Left ventricle myocardium inferior (tissue), 1 donor: ENCODE results near the gene PARP4. TPM values are rescaled to one million over a fixed set of nuclear protein-coding genes. Genes with fewer than 3 reads are reported as not detected.

Source experiments
- DNase-seq: peaks from one replicate; pipeline ENCODE4 v3.0.0-alpha.2; 2020
- H3K27ac ChIP-seq: fragments of 200-600 bp; replicated peaks from 2 replicates; pipeline ENCODE4 v1.8.0; 2021
- H3K27me3 ChIP-seq: fragments of 200-600 bp; 2 replicates; pipeline ENCODE4 v1.8.0; 2021; ENCODE audit warnings: low read depth
- H3K36me3 ChIP-seq: fragments of 200-600 bp; 2 replicates; pipeline ENCODE4 v1.8.0; 2021
- H3K4me1 ChIP-seq: fragments of 200-600 bp; 2 replicates; pipeline ENCODE4 v1.8.0; 2021
- H3K4me3 ChIP-seq: fragments of 200-600 bp; 2 replicates; pipeline ENCODE4 v1.8.0; 2021; ENCODE audit warnings: mild to moderate bottlenecking, moderate library complexity
- H3K9me3 ChIP-seq: fragments of 200-600 bp; replicated peaks from 2 replicates; pipeline ENCODE4 v1.8.0; 2021
- intact Hi-C: fragments of 100-400 bp; cut with micrococcal nuclease; formaldehyde crosslinking; loops from one replicate; pipeline ENCODE4 v1.11.0; 2022
- total RNA-seq: library from RNA; stranded (reverse); fragmentation: NEBNext Ultra II Directional; extraction: Animal tissue kit (Norgen Biotek cat#: 25700); gene quantifications from one replicate; pipeline ENCODE4 v1.2.1, GENCODE V29; 2021
- TF ChIP-seq, protein P1 (sequence below): fragments of 200-600 bp; IDR thresholded peaks from 2 replicates; pipeline ENCODE4 v1.8.0; 2021; ENCODE audit warnings: antibody characterized with exemption, mild to moderate bottlenecking, borderline replicate concordance
- donor health status: DM: no; HTN: yes; CAD: no; lungs with severe emphysema.

PARP4 gene
- total RNA-seq, 1 donor from 2014 or later: 23.6 TPM

DNA sequence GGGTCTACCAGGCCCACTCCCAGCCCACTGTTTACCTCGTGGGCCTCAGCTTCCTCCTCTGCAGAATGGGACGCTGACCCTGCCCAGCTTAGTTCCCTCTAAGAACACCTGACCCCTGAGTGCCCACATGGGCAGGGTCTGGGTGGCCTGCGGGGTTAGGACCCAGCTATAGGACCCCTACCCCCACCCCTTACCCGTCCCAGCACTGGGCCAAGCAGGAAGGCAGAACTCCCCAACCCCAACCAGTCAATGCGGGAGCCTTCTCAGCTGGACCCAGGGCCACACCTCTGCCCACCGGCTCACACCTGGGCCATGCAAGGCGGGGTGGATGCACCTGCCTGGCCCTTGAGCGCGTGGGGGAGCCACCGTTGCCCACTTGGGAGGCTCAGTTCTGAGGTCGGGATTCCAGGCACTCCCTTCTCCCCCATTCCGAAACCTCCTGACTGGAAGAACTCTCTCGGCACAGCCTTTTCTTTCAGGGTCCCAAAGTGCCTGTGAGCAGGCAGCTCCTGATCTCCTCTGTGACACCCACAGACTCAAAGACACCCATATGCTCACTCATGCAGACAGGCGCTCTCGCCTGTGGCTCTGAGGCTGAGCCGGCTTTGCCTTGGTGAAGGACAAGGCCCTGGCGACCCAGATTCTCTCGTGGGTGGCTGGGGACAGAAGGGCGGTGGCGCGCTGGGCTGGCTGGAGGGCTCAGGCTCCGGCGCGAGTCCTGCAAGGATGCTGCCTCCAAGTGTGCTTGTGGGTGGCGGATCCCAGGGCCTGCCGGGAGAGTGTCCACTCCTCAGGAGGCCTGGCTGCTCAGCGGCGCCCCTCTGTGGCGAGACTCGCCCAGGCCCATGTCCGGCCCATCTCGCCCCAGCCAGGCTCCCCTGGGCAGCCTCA lies 27.9 kb upstream of the PARP4 start:
- Histone ChIP-seq H3K9me3 (no peaks in the 10 kb centered on the region), H3K27ac (no peak overlapping the region), H3K4me3 (peak overlapping the region; percentile 64), H3K36me3 (no peaks in the 10 kb centered on the region), H3K4me1 (peaks cover 7% of the 10 kb centered on the region), H3K27me3 (peaks cover 35% of the 10 kb centered on the region)
- intact Hi-C loops: no loop called here
- no peak for DNase-seq
- TF ChIP-seq, protein P1, sequence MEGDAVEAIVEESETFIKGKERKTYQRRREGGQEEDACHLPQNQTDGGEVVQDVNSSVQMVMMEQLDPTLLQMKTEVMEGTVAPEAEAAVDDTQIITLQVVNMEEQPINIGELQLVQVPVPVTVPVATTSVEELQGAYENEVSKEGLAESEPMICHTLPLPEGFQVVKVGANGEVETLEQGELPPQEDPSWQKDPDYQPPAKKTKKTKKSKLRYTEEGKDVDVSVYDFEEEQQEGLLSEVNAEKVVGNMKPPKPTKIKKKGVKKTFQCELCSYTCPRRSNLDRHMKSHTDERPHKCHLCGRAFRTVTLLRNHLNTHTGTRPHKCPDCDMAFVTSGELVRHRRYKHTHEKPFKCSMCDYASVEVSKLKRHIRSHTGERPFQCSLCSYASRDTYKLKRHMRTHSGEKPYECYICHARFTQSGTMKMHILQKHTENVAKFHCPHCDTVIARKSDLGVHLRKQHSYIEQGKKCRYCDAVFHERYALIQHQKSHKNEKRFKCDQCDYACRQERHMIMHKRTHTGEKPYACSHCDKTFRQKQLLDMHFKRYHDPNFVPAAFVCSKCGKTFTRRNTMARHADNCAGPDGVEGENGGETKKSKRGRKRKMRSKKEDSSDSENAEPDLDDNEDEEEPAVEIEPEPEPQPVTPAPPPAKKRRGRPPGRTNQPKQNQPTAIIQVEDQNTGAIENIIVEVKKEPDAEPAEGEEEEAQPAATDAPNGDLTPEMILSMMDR: peak; percentile 40

DNA sequence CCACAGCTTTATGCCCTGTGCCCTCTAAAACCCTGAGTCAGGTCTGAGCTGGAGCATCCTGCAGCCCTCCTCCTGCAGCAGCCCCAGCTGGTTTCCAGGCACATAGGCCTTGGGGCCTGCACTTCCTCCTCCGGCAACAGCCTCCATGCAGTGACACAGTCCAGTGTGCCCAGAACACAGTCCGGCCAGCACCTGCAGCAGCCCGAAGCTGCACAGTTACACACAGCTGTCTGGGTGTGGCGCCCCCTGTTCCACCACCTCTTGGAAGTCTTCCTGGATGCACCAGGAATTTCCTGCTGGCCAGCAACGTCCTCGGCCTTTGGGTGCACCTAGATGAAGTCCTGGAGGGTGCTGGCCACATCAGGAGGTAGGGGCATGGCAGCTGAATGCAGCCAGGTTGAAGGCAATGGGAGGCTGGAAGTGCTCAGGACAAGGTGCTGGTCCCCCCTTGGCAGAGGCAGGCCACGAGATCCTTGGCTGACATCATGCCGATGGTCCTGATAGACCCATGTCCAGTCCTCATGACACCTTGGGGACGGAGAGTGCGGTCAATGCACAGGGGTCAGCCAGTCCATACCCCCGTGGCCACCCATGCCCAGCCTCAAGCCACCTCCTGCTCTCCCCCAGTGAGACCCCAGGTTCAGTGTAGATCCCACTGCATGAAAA lies 27.1 kb upstream of the PARP4 start:
- Histone ChIP-seq H3K4me1 (peaks cover 7% of the 10 kb centered on the region), H3K4me3 (no peak overlapping the region), H3K9me3 (no peaks in the 10 kb centered on the region), H3K36me3 (no peaks in the 10 kb centered on the region), H3K27me3 (peaks cover 32% of the 10 kb centered on the region), H3K27ac (no peak overlapping the region)
- TF ChIP-seq, protein P1: no peak
- intact Hi-C loops: no loop called here
- DNase-seq: no peak

DNA sequence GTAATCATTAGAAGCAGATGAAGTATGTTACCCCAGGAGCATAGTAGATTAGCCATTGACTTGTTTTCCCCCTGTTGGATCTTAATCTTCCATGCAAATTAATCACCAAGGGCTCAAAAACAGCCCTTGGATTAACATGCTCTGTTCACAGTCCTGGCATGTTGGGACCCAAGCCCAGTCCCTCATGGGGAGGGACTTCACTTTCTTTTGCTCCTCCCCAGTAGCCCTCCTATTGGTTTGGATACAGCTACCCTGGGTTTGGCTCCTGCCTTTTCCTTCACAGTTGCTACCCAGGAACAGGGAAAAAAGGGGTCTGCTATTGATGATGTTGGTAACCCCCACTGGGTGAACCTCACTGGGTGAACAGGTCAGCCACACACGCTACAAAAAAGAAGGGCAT lies 16.9 kb upstream of the PARP4 start:
- Histone ChIP-seq H3K9me3 (no peaks in the 10 kb centered on the region), H3K27ac (no peak overlapping the region), H3K27me3 (peaks cover 36% of the 10 kb centered on the region), H3K4me3 (no peak overlapping the region), H3K4me1 (no peaks in the 10 kb centered on the region), H3K36me3 (no peaks in the 10 kb centered on the region)
- intact Hi-C loops: no loop called here
- TF ChIP-seq, protein P1: no peak
- no peak for DNase-seq

DNA sequence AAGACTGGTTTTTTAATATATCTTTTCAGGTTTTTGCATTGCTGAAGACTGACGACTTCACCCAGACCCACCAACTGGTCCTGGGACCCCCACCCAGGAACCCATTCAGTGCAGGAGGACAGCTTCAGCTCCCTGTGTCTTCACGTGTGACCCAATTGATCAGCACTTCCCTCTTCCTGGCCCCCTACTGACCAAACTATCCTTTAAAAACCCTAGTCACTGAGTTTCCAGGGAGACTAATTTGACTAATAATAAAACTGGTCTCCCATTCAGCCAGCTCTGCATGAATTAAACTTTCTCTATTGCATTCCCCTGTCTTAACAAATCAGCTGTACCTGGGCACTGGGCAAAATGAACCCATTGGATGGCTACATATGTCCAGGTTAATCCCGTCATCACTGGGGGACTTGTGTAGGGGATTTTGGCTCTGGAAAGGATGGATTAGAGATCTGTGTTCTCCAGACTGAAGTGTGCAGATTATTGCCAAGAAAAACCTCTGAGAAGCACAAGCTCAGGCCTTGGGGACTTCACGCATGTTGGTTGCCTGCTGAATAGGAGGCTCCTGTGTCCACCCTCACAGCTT lies 16.3 kb upstream of the PARP4 start:
- H3K9me3 ChIP-seq: no peaks in the 10 kb centered on the region
- H3K36me3 ChIP-seq: no peaks in the 10 kb centered on the region
- H3K27me3 ChIP-seq: peaks cover 36% of the 10 kb centered on the region
- no peaks in the 10 kb centered on the region for H3K4me1 ChIP-seq
- TF ChIP-seq, protein P1: no peak
- H3K4me3 ChIP-seq: no peak overlapping the region
- intact Hi-C loops: no loop called here
- DNase-seq: no peak
- no peak overlapping the region for H3K27ac ChIP-seq

DNA sequence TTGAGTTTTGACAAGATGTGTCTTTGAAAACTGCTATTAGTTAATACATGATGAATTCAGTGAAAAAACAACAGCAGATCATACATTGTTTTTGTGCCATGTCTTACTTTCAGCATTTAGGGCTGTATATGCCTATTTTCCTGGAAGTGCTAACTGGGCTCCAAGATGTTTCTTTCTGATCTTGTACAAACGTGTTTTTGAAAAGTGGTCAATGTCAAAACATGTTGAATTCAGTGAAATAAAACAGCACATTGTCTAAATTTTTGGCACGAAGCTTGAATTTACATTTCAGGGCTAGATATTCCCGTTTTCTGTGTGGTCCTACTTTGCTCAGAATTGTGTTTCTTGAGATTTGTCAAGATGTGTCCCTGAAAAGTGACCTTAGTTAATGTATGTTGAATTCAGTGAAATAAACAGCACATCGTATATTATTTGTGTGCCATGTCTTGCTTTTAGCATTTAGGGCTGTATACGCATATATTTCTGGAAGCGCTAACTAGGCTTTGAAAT lies 14.7 kb upstream of the PARP4 start:
- Histone ChIP-seq H3K4me1 (no peaks in the 10 kb centered on the region), H3K4me3 (no peak overlapping the region), H3K9me3 (no peaks in the 10 kb centered on the region), H3K27me3 (peaks cover 36% of the 10 kb centered on the region), H3K27ac (no peak overlapping the region), H3K36me3 (no peaks in the 10 kb centered on the region)
- TF ChIP-seq, protein P1: no peak
- intact Hi-C loops: no loop called here
- DNase-seq: no peak
